ENCODE data around the gene SIPA1L3.
"Not testable (repeated sequence)": the region's sequence is repeated elsewhere in the genome, so short reads cannot be mapped to it uniquely, and the experiment has no call there.

The SIPA1L3 gene

DNA sequence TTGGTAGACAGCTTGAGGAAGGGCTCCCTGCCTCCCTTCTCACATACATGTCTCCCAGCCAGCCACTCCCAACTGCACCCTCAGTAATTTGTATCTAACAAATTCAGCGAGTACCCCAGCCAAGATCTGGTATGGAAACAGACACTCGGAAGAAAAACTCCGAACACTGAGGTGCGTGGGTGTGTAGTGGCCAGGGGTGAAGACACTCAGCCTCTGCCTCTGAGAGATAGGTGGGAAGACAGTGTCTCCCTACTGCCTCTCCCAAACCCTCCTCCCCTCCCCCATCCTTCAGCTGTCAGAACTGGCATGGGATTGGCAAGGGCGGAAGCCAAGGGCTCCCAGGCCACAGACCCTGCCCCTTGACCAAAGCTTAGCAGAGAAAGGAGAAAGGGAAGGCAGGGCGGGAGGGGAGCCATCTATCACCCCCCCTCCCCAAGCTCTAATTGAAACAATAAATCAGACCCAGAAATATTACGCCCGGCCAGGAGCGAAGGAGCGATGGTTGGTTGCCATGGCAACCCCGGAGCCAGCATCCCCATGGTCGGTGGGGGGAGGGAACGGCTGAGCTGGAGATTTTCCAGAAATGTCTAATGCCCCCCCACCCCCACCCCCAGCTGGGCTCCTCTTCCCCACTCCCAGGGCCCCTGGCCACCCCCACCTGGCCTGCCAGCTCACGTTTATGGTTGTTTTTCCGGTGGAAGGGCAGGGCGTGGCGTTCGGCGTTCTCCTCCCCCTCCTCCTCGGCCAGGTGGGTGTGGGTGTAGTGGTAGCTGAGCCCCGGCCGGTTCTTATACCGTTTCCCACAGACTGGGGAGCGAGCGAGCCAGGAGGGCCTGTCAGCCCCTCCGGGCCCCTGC lies 310.0 kb downstream of the SIPA1L3 start:
- DNase-seq = no peak

DNA sequence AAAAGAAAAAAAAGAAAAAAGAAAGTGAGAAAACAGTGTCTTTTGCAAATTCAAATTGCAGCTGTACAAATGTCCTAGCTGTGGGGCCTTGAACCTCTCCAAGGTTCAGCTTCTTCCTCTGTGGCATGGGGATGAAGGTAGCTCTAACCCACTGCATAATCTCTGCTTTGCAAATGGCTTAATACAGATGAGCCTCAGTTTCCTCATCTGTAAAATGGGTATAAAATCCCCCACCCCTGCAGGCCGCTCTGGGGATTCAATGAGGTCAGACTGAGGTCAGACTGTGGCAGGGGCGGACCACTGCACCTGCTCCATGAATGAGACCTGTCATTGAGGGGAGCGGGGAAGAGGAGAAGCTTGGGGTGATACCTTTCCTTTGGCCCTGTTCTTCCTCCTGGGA lies 311.2 kb downstream of the SIPA1L3 start:
- no peak for DNase-seq

DNA sequence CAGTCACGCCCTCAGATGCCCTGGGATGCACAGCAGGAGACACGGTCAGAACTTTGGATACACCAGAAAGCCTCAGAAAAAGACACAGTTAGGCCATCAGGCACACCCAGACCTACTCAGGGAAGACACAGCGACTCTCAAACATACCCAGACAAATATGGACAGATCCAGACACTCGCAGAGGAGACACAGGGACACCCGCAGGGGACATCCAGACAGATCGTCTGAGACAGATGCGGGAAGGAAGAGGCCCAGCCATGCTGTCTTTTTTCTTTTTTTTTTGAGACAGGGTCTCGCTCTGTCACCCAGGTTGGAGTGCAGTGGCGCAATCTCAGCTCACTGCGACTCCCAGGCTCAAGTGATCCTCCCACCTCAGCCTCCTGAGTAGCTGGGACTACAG lies 312.2 kb downstream of the SIPA1L3 start:
- no peak for DNase-seq

DNA sequence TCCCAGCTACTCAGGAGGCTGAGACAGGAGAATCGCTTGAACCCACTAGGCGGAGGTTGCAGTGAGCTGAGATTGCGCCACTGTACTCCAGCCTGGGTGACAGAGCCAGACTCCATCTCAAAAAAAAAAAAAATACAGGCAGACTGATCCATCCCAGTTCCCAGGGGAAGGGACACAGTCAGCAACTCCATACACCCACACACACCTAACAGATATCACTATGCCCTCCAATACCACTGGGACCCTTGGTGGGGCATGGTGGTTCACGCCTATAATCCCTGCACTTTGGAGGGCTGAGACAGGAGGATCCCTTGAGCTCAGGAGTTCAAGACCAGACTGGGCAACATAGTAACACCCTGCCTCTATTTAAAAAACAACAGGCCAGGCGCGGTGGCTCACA lies 314.4 kb downstream of the SIPA1L3 start:
- DNase-seq = no peak

DNA sequence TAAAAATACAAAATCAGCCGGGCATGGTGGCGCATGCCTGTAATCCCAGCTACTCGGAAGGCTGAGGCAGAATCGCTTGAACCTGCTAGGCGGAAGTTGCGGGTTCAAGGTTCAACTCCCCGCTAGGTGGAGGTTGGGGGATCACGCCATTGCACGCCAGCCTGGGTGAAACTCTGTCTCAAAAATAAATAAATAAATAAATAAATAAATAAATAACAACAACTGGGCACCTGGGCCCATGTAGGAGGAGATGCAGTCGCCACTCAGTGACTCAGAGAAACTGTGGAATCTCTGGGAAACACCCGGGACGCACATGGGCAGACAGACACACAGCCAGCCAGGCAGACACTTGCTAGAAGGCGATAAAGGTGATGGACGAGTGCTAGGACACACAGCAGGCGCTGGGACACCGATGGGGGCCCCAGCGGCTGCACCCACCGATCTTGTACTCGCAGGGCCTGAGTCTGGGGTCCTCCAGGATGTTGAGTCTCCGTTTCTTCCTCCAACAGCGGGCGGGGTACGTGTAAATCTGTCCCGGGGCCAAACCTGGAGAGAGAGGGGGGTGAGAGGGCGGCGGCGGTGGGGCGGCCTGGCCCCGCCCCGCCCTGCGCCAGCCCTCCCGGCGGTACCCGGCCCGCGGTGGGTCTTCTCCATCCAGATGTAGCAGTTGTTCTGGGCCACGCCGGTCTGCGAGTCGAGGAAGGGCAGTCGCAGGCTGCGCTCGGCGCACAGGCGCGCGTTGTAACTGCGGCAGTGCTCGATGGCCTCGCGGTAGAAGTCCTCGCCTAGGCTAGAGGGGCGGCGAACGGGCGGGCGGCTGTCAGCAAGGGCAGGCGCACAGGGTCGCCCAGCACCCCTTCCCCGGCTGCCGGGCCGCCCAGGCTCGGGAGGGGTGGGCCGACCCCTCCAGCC lies 315.2 kb downstream of the SIPA1L3 start:
- no peak for DNase-seq

DNA sequence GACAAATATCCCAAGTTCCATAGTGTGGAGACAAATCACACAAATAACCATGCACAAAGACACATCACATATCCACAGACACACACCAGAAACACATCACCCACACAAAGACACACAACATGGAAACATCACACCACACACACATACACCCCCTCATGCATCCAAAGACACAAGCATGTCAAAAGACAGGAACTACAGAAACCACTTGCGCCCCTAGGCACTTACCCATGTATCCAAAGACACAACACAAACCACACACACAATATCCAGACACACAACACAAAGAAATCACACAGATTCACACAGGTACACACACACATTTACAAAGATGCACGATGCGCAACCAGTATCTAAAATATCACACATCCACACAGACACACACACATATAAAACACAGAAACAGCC lies 316.1 kb downstream of the SIPA1L3 start:
- no peak for DNase-seq

DNA sequence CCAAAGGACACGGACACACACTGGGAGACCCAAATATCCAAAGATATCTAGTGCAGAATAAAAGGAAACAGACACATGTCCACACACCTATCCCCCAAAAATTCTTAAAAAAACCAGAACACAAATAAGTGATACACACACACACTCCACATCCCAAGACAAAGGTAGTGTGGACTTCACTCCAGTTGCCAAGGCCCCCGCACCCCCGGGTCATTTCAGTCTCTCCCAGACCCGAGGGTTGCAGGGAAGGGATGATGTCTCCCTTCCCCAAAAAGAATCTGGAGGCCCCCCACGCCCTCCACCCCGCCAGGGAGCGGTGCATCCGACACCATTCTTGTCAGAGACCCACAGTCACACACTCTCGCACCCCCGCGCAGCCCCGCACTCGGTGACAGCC lies 316.6 kb downstream of the SIPA1L3 start:
- no peak for DNase-seq

DNA sequence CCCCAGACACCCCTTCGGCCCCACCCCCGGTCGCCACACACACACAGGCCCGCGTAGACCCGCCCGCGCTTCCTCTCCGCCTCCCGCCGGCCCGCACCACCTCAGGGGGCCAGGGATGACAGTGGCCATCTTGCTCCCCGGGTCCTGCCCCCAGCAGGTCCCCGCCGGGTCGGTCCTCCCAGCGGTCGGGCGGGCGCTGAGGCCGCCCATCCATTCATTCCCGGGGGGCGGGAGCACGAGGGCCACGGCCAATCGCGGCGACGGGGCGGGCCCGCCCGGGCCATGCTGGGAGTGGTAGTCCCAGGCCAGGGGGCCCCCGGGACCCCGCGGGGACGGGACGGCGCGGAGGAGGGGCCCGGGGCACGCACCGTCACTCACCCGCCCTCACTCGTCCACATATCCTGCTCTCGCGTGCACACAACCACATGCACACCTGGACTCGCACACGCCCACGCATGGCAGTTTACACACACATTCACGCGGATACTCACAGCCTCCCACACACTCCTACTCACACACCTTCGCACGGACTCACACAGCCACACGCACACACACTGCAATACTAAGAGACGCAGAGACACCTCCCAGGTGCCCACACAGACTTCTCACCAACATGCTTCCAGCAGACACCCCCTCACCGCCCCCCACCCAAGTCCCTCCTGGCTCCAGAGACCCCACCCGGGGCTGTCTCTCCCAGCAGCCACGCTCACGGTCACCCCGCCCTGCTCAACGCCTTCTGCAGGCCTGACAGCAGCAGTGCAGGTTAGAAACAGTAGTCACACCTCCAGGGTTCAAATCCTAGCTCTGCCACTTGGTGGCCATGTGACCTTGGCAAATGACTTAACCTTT lies 317.2 kb downstream of the SIPA1L3 start, which contains the start of gene DPF1:
TSS of gene DPF1 (minus strand) at position 209 of the 849 bp plus-strand sequence. CDS start at position 129, 80 bp downstream.
- peak; percentile 32 for DNase-seq

DNA sequence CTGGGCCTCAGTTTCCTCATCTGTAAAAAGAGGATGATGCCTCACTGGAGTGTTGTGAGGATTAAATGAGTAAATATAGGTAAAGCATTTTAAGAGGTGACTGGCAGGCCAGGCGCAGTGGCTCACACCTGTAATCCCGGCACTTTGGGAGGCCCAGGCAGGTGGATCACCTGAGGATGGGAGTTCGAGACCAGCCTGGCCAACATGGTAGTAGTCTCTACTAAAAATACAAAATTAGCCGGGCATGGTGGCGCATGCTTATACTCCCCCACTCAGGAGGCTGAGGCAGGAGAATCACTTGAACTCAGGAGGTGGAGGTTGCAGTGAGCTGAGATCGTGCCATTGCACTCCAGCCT lies 317.8 kb downstream of the SIPA1L3 start:
- not testable (repeated sequence) for DNase-seq

DNA sequence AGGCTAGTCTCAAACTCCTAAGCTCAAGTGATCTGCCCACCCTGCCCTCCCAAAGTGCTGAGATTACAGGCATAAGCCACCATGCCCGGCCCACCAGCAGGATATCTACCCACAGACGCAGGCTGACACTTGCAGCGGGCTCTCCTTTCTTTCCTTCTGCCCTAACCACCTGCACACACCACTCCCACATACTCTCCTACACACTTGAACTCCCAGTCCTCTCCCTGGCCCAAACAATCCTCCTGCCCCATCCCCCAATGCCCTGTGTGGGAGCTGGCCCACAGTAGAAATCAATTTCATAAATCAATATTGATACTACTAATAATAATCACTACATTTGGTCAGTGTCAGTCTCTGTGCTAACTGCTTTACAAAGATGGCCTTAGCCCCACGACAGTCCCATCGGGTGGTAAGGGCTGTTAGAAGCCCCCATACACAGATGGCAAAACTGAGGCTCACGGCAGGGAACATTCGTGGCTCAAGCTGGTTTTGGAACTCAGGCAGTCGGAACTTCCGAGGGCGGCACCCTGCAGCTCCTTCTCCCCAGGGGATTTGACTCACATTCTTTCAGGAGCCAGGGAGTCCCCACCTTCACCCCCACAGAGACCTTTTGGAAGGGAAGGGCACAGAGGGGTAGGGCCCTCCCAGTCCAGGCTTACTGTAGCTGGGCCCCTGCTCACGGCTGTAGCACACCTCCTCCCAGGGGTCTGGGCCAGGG lies 320.4 kb downstream of the SIPA1L3 start:
- DNase-seq = no peak

DNA sequence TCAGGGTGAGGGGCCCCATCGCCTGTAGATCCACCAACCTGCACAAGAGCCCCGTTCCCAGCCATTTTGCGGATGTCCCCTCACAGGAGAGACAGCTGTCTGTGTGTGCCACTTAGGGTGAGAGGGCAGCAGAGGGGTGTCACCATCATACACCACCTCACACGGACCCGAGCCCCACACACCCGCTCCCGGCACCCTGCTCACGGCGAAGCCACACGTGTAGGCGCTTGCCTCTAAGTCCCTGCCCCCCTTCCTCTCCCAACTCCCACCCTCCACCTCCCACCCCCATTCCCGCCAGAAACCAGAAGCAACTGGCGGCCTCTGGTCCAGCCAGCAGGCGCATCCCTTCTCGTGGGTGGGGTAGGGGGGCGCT lies 321.0 kb downstream of the SIPA1L3 start:
- no peak for DNase-seq

DNA sequence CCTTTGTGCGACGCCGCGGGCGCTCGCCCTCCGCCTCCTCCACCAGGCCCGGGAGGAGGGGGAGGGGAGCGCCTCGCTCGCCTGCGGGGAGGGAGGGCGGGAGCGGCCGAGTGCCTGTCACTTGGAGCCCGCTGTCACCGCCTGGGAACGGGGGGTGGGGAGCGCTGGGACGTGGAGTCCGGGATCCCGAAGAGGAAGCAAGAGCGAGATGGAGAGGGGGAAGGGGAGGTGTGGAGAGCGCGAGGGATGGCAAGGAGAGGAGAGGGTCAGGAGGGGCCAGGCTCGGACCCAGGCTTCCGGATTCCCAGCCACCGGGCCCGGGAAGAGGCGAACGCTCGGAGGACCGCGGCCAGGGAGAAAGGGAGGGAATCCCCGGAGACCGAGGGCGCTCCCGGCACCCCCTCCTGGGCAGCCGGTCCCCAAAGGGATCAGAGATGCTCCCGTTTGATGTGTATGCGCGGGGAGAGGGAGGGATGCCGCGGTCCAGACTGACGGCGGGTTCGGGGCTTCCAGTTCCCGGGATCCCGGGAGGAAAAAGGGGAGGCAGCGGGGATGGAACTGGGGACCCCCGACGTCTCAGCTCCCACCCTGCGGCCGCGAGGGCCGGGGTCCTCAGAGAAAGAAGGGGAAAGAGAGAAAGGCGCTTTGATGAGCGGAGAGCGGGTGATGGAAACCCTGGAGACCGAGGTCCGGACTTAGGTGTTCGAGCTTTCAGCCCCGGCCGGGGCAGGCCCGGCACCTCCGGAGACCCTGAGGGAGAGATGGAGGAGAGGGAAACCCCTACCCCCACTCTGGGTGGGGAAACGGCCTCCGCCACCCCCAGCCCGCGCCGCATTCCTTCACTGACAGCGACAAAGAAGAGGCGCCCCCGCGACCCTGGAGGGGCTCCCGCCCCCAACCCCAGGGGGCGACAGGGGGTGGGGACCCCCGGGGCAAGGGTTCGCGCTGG lies 321.8 kb downstream of the SIPA1L3 start:
- DNase-seq = no peak

DNA sequence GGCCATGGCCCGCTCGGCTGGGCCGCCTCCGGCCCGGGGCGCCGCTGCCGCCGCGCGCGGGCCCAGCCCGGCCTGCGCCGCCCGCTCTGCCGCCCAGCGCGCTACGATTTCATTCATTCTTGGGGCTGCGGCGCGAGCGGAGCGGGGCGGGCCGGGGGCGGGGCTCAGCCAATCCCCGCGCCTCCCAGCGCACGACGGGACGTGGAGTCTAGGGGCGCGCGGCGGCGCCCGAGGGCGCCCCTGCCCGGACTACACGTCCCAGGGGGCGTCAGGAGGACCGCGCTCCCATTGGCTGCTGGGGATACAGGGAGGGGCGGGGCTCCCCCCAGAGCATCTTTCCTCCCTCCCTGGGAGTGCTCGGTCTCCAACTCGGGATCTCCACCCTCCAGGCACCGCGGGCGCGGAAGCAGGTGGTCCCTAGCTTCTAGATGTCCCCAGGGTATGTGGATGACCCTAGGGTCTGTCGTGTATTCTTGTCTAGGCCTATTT lies 322.6 kb downstream of the SIPA1L3 start:
- DNase-seq = peak; percentile 10

DNA sequence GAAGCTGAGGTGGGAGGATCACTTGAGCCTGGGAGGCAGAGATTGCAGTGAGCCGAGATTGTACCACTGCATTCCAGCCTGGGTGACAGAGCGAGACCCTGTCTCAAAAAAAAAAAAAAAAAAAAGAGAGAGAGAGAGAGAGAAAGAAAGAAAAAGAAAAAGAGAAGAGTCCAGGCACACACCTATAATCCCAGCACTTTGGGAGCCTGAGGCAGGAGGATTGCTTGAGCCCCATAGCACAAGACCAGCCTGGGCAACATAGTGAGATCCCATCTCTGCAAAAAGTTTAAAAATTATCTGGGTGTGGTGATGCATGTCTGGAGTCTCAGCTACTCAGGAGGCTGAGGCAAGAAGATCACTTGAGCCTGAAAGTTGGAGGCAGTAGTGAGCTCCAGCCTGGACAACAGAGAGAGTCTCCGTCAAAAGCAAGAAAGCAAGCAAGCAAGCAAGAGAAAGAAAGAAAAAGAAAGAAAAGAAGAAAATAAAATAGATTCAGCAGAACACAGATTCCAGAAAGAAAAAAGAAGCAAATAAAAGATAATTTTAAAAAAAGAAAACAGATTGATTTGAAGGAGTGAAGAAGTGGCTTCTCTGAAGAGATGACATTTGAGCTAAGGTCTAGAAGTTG lies 323.6 kb downstream of the SIPA1L3 start:
- DNase-seq = not testable (repeated sequence)

DNA sequence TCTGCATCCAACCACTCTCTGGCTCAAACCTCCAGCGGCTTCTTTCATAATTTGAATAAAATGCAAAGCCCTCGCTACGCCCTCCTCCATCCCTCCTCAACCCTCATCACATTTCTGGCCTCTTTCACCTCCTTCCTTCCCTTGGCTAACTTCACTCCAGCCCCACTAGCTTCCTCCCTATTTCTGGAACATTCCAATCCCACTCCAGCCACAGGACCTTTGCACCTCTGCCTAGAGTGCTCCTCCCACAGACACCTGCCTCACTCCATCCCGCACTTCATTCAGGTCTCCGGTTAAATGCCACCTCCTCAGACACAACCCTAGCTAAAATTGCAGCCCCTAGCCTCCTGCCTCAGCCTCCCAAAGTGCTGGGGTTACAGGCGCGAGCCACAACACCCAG lies 324.9 kb downstream of the SIPA1L3 start:
- DNase-seq = no peak

DNA sequence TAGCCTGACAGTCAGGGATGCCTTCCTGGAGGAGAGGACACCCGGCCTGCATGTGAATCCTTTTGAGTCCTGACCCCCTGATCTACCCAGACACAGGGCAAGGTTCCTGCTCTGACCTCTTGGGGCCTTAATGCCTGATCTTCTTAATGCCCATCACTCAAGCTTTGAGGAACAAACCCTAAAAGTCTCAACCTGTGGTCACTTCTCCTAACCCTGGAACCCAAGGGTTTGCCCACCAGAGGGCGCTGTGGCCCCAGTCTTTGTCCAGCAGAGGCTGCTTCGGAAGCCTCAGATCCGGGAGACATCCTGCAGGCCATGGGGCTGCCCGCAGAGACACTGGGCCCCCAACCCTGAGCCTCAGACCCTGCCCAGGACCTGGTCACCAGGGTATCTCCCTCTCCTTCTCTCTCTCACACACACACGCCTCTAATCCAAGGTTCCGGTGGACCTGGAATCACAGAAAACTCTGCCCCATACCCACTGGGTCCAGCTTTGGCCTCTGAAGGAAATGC lies 326.8 kb downstream of the SIPA1L3 start:
- DNase-seq = peak; percentile 78

DNA sequence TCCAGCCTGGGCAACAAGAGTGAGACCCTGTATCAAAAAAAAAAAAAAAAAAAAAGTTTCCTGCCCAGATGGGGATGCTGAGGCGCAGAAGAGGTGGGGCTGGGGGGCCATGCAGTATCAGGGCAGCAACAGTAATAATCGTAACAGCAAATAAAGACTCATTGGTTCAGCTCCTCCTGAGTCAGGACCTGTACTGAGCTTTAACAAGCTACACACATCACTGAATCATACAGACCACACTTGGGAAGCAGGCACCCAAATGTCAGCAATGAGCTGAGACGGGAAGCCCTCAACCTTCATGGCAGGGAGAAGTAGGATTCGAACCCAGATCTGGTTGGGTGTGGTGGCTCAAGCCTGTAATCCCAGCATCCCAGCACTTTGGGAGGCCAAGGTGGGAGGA lies 327.6 kb downstream of the SIPA1L3 start:
- DNase-seq = no peak

DNA sequence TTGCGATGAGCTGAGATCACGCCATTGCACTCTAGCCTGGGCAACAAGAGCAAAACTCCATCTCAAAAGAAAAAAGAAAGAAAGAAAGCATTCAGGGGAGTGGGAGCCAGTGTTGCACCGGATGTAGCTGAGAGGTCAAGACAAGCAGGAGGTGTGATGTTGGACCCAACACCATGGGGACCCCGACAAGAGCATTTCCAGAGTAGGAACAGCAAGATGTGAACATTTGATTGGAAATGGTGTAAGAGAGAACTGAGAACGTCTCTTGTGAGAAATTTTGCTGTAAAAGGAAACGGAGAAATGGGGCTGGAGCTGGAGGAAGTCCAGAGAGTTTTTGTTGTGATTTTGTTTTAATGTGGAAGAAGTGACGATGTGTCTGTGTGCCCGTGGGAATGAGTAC lies 332.8 kb downstream of the SIPA1L3 start:
- DNase-seq = no peak

DNA sequence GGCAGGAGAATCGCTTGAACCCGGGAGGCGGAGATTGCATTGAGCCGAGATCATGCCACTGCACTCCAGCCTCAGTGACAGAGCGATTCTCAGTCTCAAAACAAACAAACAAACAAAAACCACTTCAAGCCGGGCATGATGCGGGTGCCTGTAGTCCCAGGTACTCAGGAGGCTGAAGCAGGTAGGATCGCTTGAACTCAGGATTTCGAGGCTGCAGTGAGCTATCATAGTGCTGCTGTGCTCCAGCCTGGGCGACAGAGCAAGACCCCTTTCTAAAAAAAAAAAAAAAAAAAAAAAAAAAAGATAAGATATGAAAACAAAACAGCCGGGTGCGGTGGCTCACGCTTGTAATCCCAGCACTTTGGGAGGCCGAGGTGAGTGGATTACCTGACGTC lies 336.3 kb downstream of the SIPA1L3 start:
- DNase-seq = no peak

DNA sequence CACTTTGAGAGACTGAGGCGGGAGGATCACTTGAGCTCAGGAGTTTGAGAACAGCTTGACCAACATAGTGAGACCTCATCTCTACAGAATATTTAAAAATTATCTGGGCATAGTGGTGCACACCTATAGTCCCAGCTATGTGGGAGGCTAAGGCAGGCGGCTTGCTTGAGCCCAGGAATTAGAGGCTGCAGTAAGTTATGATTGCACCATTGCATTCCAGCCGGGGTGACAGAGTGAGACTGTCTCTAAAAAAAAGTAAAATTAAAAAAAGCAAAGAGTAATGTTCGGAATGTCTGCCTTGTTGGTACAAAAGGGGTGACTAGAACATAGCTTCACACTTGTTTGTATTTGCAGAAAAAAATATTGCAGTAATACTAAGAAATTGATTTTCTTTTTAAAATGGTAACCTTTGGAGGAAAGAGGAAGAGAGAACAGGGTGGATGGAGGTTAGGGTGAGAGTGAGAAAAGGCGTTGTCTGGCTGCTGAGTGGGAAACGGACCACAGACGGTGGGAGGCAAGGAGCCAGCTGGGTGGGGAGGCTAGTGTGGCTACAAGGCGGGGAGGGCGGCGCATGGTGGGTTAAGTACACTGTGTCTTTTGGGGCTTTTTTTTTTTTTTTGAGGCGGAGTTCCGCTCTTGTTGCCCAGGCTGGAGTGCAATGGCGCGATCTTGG lies 339.0 kb downstream of the SIPA1L3 start:
- DNase-seq = no peak

Measured in inflammatory macrophage treated with lipopolysaccharide for 4 hours (primary cell).